LHCN-M2 (cell line): ENCODE measurements around the gene ZFHX3. TPM values are rescaled to one million over a fixed set of nuclear protein-coding genes. Genes with fewer than 3 reads are reported as not detected.
A peak's percentile ranks its signal among the peaks of the same experiment; 100 is the strongest.
"Not testable (repeated sequence)": the region's sequence is repeated elsewhere in the genome, so short reads cannot be mapped to it uniquely, and the experiment has no call there.

Experiments
- DNase-seq: peaks from one replicate; pipeline ENCODE4 v3.0.0-alpha.2; 2012; ENCODE audit warnings: low read depth
- total RNA-seq: library from RNA; depleted of rRNA; stranded (reverse); fragments of >200 nt; gene quantifications from 2 replicates; pipeline ENCODE4 v1.2.3, GENCODE V29; 2014

ZFHX3 gene
- total RNA-seq, 1 experiment from 2014 or later = 5.1 TPM

DNA sequence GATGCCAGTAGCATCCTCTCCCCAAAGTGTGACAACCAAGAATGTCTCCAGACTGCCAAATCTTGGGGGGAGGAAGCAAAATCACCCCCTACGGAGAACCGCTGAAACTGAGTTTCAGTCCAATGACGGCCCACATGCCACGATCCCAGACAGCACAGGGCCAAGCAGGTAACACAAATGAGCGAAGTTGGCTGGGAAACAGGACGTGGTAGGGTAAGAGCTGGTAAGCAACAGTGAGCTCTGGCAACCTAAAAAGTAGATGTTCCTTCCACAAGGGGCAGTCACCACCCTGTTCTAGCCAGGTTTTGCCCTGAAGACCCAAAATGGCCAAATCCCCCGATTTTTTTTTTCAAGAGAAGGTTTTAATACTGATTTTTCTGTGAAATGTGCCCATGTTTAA is 25.4 kb downstream of the ZFHX3 start:
- DNase-seq = no peak

GRCh38 chr16:73021866-73022495 is 25.9 kb downstream of the ZFHX3 start:
- no peak for DNase-seq

GRCh38 chr16:73020409-73020884 is 27.5 kb downstream of the ZFHX3 start:
- peak; percentile 97 for DNase-seq

DNA sequence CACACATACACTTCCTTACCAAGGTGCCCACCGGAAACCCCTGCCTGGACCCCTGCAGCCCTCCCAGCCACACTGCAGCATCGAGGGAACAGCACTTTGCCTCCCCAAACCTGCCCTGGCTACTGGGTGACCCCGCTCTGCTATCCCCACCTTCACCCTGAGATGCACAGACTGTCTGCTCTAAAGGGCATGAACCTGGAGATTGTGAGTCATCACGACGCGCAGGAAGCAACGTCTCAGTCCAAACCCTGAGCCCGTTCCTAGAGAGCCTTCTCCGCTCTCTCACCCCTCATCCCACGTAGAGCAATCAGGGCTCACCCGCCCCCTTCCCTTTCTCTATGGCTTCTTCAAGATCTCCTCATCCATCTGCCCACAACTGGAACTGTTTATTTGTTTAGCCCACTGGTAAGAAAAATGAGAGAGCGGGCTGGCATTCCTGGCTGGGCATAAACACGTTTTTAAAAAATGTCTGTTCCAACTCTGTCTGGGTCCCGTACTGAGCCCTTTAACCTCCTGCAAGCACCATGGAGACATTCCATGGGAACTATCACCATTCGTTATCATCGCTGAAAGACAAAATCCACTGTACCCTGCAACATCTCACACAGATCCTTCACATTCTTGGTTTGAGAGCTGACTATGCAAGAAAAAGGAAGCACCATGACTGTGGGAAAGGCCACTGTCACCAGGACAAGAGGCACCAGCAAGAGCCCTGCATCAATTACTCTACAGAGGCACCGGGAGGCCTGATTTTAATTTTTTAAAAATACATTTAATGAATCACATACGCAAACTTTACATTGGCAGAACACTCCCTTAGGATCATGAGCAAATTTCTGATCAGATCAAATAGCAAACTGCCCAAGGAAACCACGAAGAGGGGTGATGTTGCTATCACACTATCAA is 28.2 kb downstream of the ZFHX3 start:
- DNase-seq = peak; percentile 75

DNA sequence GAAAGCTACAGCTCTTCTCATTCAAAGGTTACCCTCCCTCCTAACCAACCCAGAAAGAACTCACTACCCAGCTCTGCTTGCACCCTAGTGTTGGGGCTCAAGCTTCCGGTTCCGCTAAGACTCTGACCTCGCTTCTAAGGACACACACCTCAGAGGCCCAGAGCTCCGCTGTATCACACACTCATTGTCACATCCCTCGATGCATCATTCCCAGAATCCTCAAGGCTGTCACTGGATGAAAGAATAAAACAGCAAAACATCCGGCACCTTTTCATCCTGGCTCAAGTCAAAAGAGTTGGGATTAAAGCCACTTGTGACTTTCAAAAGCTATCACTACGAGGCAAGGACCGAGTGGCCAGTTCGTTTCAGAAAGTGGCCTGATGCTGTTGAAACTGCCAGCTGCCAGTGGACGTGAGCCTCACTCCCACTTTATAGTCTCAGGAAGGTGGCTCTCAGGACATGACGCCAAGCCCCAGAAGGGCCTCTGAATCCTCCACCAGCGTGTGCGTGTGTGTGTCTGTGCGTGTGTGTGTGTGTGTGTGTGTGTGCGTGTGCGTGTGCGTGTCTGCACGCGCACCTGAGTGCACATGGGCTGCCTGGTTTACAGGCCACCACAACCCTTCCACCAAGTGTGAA is 29.0 kb downstream of the ZFHX3 start:
- no peak for DNase-seq

- no peak for DNase-seq
These were observed 30.6 kb downstream of the ZFHX3 start for GRCh38 chr16:73017321-73017720.

DNA sequence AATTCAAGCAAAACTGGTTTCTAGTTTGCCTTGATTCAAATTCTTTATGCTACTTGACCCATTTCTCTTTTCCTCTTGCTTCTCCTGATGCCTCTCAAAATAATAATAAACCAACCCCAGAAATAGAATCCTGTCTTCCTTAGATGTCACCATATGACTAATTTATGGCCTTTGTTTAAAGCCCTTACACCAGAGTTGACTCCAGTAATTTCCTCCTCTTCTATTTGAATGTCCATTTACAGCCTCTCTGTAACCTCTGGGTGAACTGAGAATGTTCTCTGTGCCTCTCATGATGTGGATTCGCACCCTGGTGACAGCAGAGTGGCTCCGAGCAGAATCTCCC is 31.5 kb downstream of the ZFHX3 start:
- no peak for DNase-seq

- no peak for DNase-seq
These were observed 32.1 kb downstream of the ZFHX3 start for GRCh38 chr16:73015612-73016487.

GRCh38 chr16:73014768-73015167 is 33.2 kb downstream of the ZFHX3 start:
- no peak for DNase-seq

- DNase-seq = no peak
These were observed 34.0 kb downstream of the ZFHX3 start for GRCh38 chr16:73013974-73014373.

DNA sequence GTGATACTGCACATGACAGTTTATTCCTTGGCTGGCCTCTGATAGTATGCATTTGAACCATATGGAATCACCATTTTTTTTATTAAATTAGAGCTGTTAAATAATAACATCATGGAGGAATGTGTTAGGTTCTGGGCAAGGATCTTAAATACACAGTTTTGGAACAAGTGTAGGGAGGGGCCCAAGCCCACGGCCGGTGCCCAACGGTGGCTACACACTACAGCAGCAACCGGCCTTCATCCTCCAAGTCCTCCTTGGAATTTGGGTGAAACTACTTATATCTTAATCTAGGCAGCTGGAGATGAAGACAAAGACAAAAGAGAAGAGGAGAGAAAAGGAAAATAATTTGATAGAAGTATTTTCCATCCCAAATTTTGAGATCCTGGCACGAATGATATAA is 35.6 kb downstream of the ZFHX3 start:
- no peak for DNase-seq

DNA sequence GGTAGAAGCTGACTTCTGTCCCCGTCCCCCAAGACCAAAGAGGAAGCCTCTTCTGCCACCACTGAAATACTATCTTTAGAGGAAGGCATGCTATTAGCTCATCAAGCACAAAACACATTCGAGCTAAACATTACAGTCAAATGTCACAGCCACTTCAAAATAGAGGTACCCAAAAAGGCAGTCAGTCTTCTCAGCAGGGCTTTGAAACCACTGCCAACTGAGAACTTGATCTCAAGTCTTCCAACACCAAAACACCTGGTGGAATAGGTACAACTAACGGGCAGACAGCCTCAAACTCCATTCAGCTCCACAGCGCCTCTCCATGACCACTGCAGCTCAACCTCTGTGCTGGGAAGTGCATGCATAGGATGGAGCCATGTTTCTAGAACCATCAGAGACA is 36.0 kb downstream of the ZFHX3 start:
- DNase-seq = no peak

DNA sequence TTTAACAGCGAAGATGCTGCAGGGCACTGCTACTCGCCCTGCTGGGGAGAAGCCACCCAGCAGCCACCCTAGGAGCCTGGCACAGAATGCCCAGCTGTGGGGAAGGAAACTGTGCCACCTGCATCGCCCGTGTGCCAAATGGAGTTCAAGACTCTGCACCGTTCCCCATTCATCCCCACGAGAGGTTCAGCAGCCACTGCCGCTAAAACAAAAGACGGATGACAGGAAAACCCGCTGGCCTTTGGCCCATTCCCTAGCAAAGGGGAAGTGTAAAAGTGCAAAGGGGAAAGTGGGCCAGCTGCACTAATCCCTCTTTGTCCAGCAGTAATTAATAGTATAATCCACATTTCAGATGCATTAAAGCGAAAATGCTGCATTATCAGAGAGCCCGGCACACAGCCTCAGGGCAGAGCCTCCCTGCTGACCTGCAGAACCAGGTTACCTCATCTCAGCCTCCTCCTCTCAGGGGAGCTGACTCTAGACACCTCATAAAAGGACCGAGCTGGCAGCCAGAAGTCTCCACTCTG is 37.7 kb downstream of the ZFHX3 start:
- no peak for DNase-seq

DNA sequence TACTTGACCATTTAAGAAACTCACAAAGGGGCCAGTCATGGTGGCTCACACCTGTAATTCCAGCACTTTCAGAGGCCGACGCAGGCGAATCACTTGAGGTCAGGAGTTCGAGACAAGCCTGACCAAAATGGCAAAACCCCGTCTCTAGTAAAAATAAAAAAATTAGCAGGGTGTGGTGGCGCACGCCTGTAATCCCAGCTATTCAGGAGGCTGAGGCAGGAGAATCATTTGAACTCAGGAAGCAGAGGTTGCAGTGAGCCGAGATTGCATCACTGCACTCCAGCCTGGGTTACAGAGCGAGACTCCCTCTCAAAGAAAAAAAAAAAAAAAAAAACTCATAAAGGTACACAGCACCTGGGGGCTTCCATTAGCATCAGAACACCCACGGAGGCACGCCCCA is 38.2 kb downstream of the ZFHX3 start:
- DNase-seq = not testable (repeated sequence)

- DNase-seq = no peak
These were observed 41.9 kb downstream of the ZFHX3 start for GRCh38 chr16:73006026-73006425.

- DNase-seq = no peak
These were observed 45.1 kb downstream of the ZFHX3 start for GRCh38 chr16:73002866-73003265.

DNA sequence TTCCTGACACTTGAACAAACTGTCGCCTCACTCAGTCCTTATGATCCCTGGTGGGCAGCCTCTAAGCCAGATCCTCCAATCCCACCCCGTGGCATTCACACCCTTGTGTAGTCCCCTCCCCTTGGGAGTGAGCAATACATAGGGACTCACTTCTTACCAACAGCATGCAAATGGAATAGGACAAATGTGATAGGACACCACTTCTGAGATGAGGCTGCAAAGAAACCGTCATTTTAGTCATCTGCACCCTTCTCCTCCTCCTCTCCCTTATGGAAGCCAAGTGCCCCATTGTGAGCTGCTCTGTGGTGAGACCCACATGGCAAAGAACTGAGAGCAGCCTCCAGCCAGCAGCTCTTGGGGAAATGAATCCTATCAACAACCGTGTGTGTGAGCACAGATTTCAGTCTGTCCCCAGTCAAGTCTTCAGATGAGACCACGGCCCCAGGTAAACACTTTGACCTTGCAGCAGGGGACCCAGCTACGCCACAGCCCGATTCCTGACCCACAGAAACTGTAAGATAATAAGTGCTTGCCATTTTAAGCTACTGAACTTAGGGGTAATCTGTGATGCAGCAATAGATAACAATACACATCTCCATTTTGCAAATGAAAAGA is 46.9 kb downstream of the ZFHX3 start:
- DNase-seq = no peak

DNA sequence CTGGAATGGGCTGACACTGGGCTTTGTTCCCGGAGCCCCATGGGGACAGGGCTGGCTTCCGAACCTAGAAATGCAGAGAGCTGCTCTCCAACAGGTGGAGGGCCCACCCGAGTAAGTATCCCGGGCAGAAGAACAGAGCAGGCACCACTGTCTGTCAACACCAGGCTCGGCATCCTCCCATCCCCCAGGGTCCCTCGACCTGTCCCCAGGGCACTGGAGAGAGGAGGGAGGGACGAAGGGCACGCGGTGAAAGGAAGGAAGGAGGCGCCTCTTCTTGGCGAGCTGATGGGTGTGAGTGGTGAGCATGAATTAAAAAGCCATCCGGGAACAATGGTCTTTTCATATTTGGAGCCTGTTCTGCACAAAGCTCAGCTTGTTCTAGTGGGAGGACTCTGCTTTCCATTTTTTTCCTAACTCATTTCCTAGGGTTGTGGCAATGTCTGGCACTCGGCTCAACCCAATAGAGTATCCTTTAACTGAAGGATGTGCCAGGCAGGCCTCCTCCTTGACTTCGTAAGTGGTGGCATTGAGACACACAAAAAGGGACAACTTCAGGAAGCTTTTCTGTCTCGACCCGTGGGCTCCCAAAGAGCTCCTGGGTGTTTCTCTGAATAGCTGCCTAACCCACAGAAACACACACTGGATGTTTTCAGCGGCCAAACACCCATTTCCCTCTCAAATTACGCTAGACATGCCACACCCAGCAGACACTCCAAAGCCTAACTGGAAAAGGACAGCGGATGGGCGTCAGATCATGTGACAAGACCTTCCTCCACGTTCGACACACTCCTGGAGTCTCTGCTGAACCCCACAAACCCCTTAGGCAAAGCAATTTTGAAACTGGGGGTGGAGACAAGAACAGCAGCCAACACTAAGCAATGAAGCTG is 47.7 kb downstream of the ZFHX3 start:
- peak; percentile 65 for DNase-seq

DNA sequence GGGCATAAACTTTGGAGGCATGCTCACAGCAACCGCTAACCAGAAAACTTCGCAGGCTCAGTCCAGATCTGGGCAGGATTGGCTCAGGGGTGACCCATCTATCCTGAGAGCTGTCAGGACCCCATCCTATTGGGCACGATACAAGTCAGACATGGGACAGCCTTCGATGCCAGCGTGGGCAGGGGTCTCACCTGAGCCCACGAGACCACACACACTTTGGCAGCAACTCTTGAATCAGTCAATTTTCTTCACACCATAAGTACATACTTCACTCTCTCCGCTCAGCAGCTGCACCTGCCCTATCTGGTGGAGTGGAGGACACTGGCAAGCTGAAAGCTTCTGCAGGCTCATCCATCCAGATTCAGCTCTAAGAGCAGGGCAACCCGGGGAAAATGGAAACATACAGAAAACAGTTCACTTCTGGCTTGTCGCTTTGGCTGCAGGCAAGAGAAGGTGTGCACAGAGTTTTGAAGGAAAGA is 48.3 kb downstream of the ZFHX3 start:
- no peak for DNase-seq

DNA sequence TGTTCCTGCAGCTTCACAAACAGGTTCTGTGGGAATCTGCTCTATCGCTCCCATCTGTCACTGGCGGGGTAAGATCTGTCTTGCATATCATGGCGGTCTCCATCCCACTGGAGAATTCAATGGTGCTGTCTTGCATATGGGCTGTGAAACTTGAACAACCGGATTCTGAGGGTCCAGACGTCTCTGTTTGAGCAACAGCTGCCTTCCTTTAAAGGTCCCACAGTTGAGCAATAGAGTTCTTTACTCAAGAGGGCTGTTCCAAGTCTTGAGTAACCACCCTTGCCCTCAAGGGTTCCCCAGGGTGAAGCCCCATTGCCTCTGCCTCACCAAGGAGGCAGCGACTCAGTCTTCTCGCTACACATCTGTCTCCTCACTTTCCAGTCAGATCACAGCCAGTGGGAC is 50.8 kb downstream of the ZFHX3 start:
- DNase-seq = peak; percentile 74
